Suprapubic skin (tissue), 4 donors: ENCODE measurements around the gene PI4K2A. TPM values are rescaled to one million over a fixed set of nuclear protein-coding genes. Genes with fewer than 3 reads are reported as not detected.

ENCODE experiments used
- DNase-seq, 2 donors: peaks; one replicate each; pipeline ENCODE4 v3.0.0-alpha.2; 2019; ENCODE audit warnings: low spot score in 2 of 2
- H3K27ac ChIP-seq: fragments of 200-600 bp; sonication (generic); one replicate; pipeline ENCODE4 v1.5.1; 2019
- H3K27me3 ChIP-seq: fragments of 200-600 bp; sonication (generic); one replicate; pipeline ENCODE4 v1.5.1; 2019
- H3K36me3 ChIP-seq: fragments of 200-600 bp; sonication (generic); one replicate; pipeline ENCODE4 v1.5.1; 2019
- H3K4me1 ChIP-seq: fragments of 200-600 bp; sonication (generic); one replicate; pipeline ENCODE4 v1.5.1; 2019
- H3K4me3 ChIP-seq: fragments of 200-600 bp; sonication (generic); one replicate; pipeline ENCODE4 v1.5.1; 2019; ENCODE audit warnings: mild to moderate bottlenecking
- H3K9me3 ChIP-seq: fragments of 200-600 bp; sonication (generic); one replicate; pipeline ENCODE4 v1.5.1; 2019
- CTCF ChIP-seq, 2 donors: fragments of 200-600 bp in 1 of 2; fragments of 450-650 bp in 1 of 2; sonication (generic) in 1 of 2; IDR thresholded peaks; one replicate each; pipeline ENCODE4 v1.5.1; 2016 to 2019; ENCODE audit warnings: antibody characterized with exemption in 2 of 2, mild to moderate bottlenecking in 1 of 2, moderate library complexity in 1 of 2
- EP300 ChIP-seq: sonication (generic); formaldehyde crosslinking; IDR thresholded peaks from one replicate; pipeline ENCODE4 v1.6.1; 2017; ENCODE audit warnings: antibody characterized with exemption
- POLR2A ChIP-seq, 2 donors: fragments of 450-650 bp; IDR thresholded peaks; one replicate each; pipeline ENCODE4 v1.6.1; 2017; ENCODE audit warnings: antibody characterized with exemption in 2 of 2, mild to moderate bottlenecking in 2 of 2, moderate library complexity in 2 of 2
- POLR2AphosphoS5 ChIP-seq, 3 donors: sonication (generic); formaldehyde crosslinking; IDR thresholded peaks; one replicate each; pipeline ENCODE4 v1.6.1; 2017; ENCODE audit warnings: antibody characterized with exemption in 3 of 3
- WGBS: methylation state at CpG from one replicate; pipeline ENCODE4 v1.1.5; 2018; 5-methylcytosine and 5-hydroxymethylcytosine counted together
- total RNA-seq, 4 donors: library from RNA; depleted of rRNA; stranded (reverse); fragments of >200 nt; gene quantifications; one replicate each; pipeline ENCODE4 v1.1.0, GENCODE V29; 2016

PI4K2A gene
- total RNA-seq, 4 donors from 2014 or later, result 13.2 to 24.0 (median 20.9) TPM

DNA sequence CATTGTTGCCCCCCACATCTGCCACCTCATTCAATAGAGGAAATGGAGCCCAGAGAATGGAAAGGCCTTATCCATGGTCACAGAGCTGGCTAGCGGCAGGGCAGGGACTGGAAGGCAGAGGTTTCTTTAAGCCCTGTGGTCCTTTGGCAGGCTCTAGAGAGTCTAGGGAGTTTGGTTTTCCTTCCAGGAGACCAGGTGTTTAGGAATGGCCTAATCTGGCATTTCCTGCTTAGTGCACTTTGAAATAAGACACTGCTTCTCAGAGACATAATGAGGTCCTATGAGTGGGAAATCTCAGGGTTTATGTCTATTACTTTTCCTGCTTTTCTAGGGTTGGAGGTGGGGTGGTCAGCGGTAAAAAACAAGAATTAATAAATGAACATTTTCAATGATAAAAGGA lies 79.1 kb downstream of the PI4K2A start:
- no peak for TF ChIP-seq POLR2AphosphoS5 (IDR thresholded peaks at IDR 0.05)
- no peak for TF ChIP-seq POLR2A (IDR thresholded peaks at IDR 0.05)
- TF ChIP-seq EP300, result no peak
- no peak for TF ChIP-seq CTCF (IDR thresholded peaks at IDR 0.05)
- peaks cover 52% of the 10 kb centered on the region for H3K4me1 ChIP-seq
- H3K27ac ChIP-seq, result peak overlapping the region; percentile 34
- no peak for DNase-seq
- H3K36me3 ChIP-seq, result peaks cover 7% of the 10 kb centered on the region
- H3K9me3 ChIP-seq, result no peaks in the 10 kb centered on the region
- H3K4me3 ChIP-seq, result no peak overlapping the region
- H3K27me3 ChIP-seq, result no peaks in the 10 kb centered on the region
- 60% methylated on average over 2 of the region's 2 CpGs for WGBS

GRCh38 chr10:97721871-97722780 lies 81.7 kb downstream of the PI4K2A start:
- TF ChIP-seq CTCF (IDR thresholded peaks at IDR 0.05) (no peak), EP300 (no peak), POLR2A (IDR thresholded peaks at IDR 0.05) (no peak), POLR2AphosphoS5 (IDR thresholded peaks at IDR 0.05) (no peak)
- H3K4me3 ChIP-seq, result no peak overlapping the region
- peaks cover 6% of the 10 kb centered on the region for H3K36me3 ChIP-seq
- DNase-seq, result no peak
- no peak overlapping the region for H3K27ac ChIP-seq
- H3K9me3 ChIP-seq, result no peaks in the 10 kb centered on the region
- peaks cover 28% of the 10 kb centered on the region for H3K4me1 ChIP-seq
- H3K27me3 ChIP-seq, result no peaks in the 10 kb centered on the region
- WGBS, result 81% methylated on average over 12 of the region's 12 CpGs

DNA sequence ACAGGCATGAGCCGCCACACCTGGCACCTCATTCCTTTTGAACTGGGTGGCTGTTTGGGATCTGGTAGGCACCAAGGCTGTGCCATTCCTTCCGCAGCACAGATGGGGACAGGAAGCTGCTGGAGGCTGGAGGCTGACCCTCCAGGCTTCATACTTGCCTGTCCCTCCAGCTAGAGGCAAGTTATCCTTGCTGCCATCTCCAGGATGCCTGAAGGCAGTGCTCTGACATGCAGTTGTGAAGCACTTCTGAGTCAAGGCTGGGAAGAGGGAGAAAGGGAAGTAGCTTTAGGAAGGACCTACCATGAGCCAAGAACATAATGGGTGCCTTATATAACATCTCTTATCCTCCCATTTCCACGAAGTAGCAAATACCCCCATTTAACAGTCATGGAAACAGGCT lies 82.5 kb downstream of the PI4K2A start:
- TF ChIP-seq CTCF (IDR thresholded peaks at IDR 0.05) (no peak), POLR2AphosphoS5 (IDR thresholded peaks at IDR 0.05) (no peak), EP300 (no peak), POLR2A (IDR thresholded peaks at IDR 0.05) (no peak)
- Histone ChIP-seq H3K4me1 (peaks cover 23% of the 10 kb centered on the region), H3K4me3 (no peak overlapping the region), H3K36me3 (no peaks in the 10 kb centered on the region), H3K27ac (no peak overlapping the region), H3K9me3 (no peaks in the 10 kb centered on the region), H3K27me3 (no peaks in the 10 kb centered on the region)
- 88% methylated on average over 3 of the region's 3 CpGs for WGBS
- DNase-seq, result no peak

- no peaks in the 10 kb centered on the region for H3K9me3 ChIP-seq
- no peaks in the 10 kb centered on the region for H3K36me3 ChIP-seq
- whole genome bisulfite sequencing, result 54% methylated on average over 5 of the region's 5 CpGs
- DNase-seq, result peak in 1 of 2 donors; percentile 19
- no peak overlapping the region for H3K27ac ChIP-seq
- no peak overlapping the region for H3K4me3 ChIP-seq
- no peak for TF ChIP-seq POLR2A (IDR thresholded peaks at IDR 0.05)
- TF ChIP-seq POLR2AphosphoS5 (IDR thresholded peaks at IDR 0.05), result no peak
- no peak for TF ChIP-seq CTCF (IDR thresholded peaks at IDR 0.05)
- TF ChIP-seq EP300, result no peak
- peaks cover 9% of the 10 kb centered on the region for H3K4me1 ChIP-seq
- no peaks in the 10 kb centered on the region for H3K27me3 ChIP-seq
Measured at GRCh38 chr10:97724341-97724941, 84.0 kb downstream of the PI4K2A start.

Other genes with a start within 250 kb of the PI4K2A start
- gene RRP12, start 239.3 kb upstream of the PI4K2A start, total RNA-seq, result 10 to 100 TPM; 24.5 to 49.3 (median 48.6) TPM
- gene PGAM1, start 214.5 kb upstream of the PI4K2A start, total RNA-seq, result 100 to 1,000 TPM; 106 to 238 (median 209) TPM
- gene EXOSC1, start 194.7 kb upstream of the PI4K2A start, total RNA-seq, result 10 to 100 TPM; 24.0 to 35.1 (median 28.5) TPM
- gene ZDHHC16, start 194.5 kb upstream of the PI4K2A start, total RNA-seq, result 10 to 100 TPM; 24.5 to 35.8 (median 28.2) TPM
- 100 to 1,000 TPM; 111 to 238 (median 118) TPM for gene MMS19, start 142.2 kb upstream of the PI4K2A start, total RNA-seq
- gene UBTD1, start 141.7 kb upstream of the PI4K2A start, total RNA-seq, result 10 to 100 TPM; 15.2 to 50.8 (median 36.4) TPM
- 1 to 10 TPM in 2 of 4 donors, under 1 TPM in 1, not detected in 1; 0.45 to 2.5 (median 2.0) TPM for gene ANKRD2, start 67.9 kb upstream of the PI4K2A start, total RNA-seq
- 1 to 10 TPM in 3 of 4 donors, under 1 TPM in 1; 0.80 to 6.2 (median 4.0) TPM for gene HOGA1, start 56.3 kb upstream of the PI4K2A start, total RNA-seq
- not detected for gene C10orf62, start 51.0 kb upstream of the PI4K2A start, total RNA-seq
- 1 to 10 TPM; 1.3 to 5.6 (median 2.4) TPM for gene MORN4, start 7.2 kb upstream of the PI4K2A start, total RNA-seq
- gene AVPI1, start 46.6 kb downstream of the PI4K2A start, total RNA-seq, result 100 to 1,000 TPM; 118 to 178 (median 142) TPM
- gene MARVELD1, start 73.1 kb downstream of the PI4K2A start, total RNA-seq, result 10 to 100 TPM; 25.8 to 36.7 (median 31.0) TPM
- gene ZFYVE27, start 96.5 kb downstream of the PI4K2A start, total RNA-seq, result 10 to 100 TPM; 25.8 to 60.5 (median 39.6) TPM
- gene SFRP5, start 131.3 kb downstream of the PI4K2A start, total RNA-seq, result 1 to 10 TPM in 3 of 4 donors, under 1 TPM in 1; 0.91 to 2.2 (median 1.0) TPM
- gene GOLGA7B, start 209.2 kb downstream of the PI4K2A start, total RNA-seq, result 10 to 100 TPM; 12.0 to 27.9 (median 19.4) TPM